Left colon (tissue), 2 donors: Measurements from ENCODE around the gene DAGLA. TPM values are rescaled to one million over a fixed set of nuclear protein-coding genes. Genes with fewer than 3 reads are reported as not detected.

Experiments
- ATAC-seq: fragments of 200-7000 bp; cut with Tn5 transposase; one replicate; pipeline ENCODE4 v1.9.1; 2020; ENCODE audit warnings: mild to moderate bottlenecking, moderate library complexity
- DNase-seq, 2 donors: peaks; one replicate each; pipeline ENCODE4 v3.0.0-alpha.2; 2020
- intact Hi-C, 2 donors: fragments of 100-400 bp; cut with DNase I in 1 of 2; cut with micrococcal nuclease in 1 of 2; formaldehyde crosslinking; loops; one replicate each; pipeline versions ENCODE4 v1.11.2 to v1.14.0; 2022; cut with DNase I, micrococcal nuclease
- total RNA-seq, 2 donors: library from RNA; stranded (reverse); fragmentation: NEBNext Ultra II Directional; extraction: Animal tissue kit (Norgen Biotek cat#: 25700); gene quantifications; one replicate each; pipeline ENCODE4 v1.2.1, GENCODE V29; 2021
- donor health status: DM: no; HTN: no; CAD: no.
- donor health status: DM: yes; HTN: yes; CAD: no.

Gene DAGLA
- total RNA-seq, 2 donors from 2014 or later: 10.7 to 12.2 TPM

GRCh38 chr11:61699737-61700160 is 19.6 kb downstream of the DAGLA start:
- intact Hi-C loops: no loop called here
- ATAC-seq (peak; percentile 64), DNase-seq (peak; percentile 71 to 79)

GRCh38 chr11:61700212-61700611 is 20.0 kb downstream of the DAGLA start:
- DNase-seq (peak; percentile 81 to 93), ATAC-seq (peak; percentile 81)
- intact Hi-C loops: no loop called here

GRCh38 chr11:61700720-61701119 is 20.5 kb downstream of the DAGLA start:
- ATAC-seq: no peak
- no peak for DNase-seq
- intact Hi-C loops: no loop called here

- peak; percentile 59 to 62 for DNase-seq
- intact Hi-C loops: no loop called here
- peak; percentile 21 for ATAC-seq
These were observed 21.2 kb downstream of the DAGLA start for GRCh38 chr11:61701242-61701886.

- intact Hi-C loops: no loop called here
These were observed 22.6 kb downstream of the DAGLA start for GRCh38 chr11:61702701-61703312.

GRCh38 chr11:61704838-61705237 is 24.6 kb downstream of the DAGLA start:
- ATAC-seq: no peak
- intact Hi-C loops: no loop called here
- no peak for DNase-seq

More at GRCh38 chr11:61702701-61703312, 22.6 kb downstream of the DAGLA start:
- no peak for ATAC-seq
- no peak for DNase-seq

GRCh38 chr11:61706452-61707400 is 26.5 kb downstream of the DAGLA start:
- DNase-seq (no peak), ATAC-seq (peak; percentile 54)
- intact Hi-C loops: no loop called here

GRCh38 chr11:61707574-61707973 is 27.4 kb downstream of the DAGLA start:
- intact Hi-C loops: no loop called here
- ATAC-seq (peak; percentile 95), DNase-seq (peak; percentile 88 to 92)

- DNase-seq (no peak), ATAC-seq (no peak)
- intact Hi-C loops: no loop called here
These were observed 28.9 kb downstream of the DAGLA start for GRCh38 chr11:61709110-61709509.

- no peak for ATAC-seq
- no peak for DNase-seq
- intact Hi-C loops: no loop called here
These were observed 29.4 kb downstream of the DAGLA start for GRCh38 chr11:61709572-61709971.

- ATAC-seq (no peak), DNase-seq (no peak)
- intact Hi-C loops: no loop called here
These were observed 29.8 kb downstream of the DAGLA start for GRCh38 chr11:61710019-61710418.

- intact Hi-C loops: no loop called here
- DNase-seq: no peak
- ATAC-seq: no peak
These were observed 30.8 kb downstream of the DAGLA start for GRCh38 chr11:61711037-61711436.

GRCh38 chr11:61711498-61711897 is 31.3 kb downstream of the DAGLA start:
- intact Hi-C loops: no loop called here
- ATAC-seq: no peak

GRCh38 chr11:61712314-61712713 is 32.1 kb downstream of the DAGLA start:
- DNase-seq (no peak), ATAC-seq (no peak)
- intact Hi-C loops: no loop called here

More at GRCh38 chr11:61711498-61711897, 31.3 kb downstream of the DAGLA start:
- DNase-seq: no peak

GRCh38 chr11:61712846-61713245 is 32.7 kb downstream of the DAGLA start:
- no peak for DNase-seq
- intact Hi-C loops: no loop called here

GRCh38 chr11:61713464-61713863 is 33.3 kb downstream of the DAGLA start:
- ATAC-seq (no peak), DNase-seq (no peak)
- intact Hi-C loops: no loop called here

More at GRCh38 chr11:61712846-61713245, 32.7 kb downstream of the DAGLA start:
- ATAC-seq: no peak

- DNase-seq: no peak
- ATAC-seq: no peak
- intact Hi-C loops: no loop called here
These were observed 33.7 kb downstream of the DAGLA start for GRCh38 chr11:61713906-61714305.

GRCh38 chr11:61714316-61714715 is 34.1 kb downstream of the DAGLA start:
- intact Hi-C loops: no loop called here
- ATAC-seq: no peak
- no peak for DNase-seq

- intact Hi-C loops: no loop called here
- DNase-seq: no peak
- no peak for ATAC-seq
These were observed 34.7 kb downstream of the DAGLA start for GRCh38 chr11:61714916-61715315.

GRCh38 chr11:61715867-61716266 is 35.7 kb downstream of the DAGLA start:
- intact Hi-C loops: no loop called here
- ATAC-seq: peak; percentile 57
- DNase-seq: no peak
